Measurements from ENCODE around the gene CFAP141.

DNA sequence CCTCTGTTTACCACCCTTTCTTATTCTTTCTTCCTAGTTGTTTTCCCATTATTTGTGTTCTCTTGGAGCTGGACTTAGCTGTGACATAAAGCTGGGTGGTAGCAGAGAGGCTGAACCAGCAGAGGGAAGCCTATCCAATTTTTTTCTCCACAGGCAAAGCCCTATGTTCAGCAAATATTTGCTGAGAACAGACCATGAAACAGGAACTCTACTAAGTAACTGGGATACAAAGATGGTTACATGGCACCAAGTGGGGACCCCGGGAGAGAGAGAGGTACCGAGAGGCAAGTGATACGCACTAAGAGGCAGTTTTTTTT is 6.6 kb downstream of the CFAP141 start:
- TF ChIP-seq, protein P1, sequence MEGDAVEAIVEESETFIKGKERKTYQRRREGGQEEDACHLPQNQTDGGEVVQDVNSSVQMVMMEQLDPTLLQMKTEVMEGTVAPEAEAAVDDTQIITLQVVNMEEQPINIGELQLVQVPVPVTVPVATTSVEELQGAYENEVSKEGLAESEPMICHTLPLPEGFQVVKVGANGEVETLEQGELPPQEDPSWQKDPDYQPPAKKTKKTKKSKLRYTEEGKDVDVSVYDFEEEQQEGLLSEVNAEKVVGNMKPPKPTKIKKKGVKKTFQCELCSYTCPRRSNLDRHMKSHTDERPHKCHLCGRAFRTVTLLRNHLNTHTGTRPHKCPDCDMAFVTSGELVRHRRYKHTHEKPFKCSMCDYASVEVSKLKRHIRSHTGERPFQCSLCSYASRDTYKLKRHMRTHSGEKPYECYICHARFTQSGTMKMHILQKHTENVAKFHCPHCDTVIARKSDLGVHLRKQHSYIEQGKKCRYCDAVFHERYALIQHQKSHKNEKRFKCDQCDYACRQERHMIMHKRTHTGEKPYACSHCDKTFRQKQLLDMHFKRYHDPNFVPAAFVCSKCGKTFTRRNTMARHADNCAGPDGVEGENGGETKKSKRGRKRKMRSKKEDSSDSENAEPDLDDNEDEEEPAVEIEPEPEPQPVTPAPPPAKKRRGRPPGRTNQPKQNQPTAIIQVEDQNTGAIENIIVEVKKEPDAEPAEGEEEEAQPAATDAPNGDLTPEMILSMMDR (IDR thresholded peaks at IDR 0.05) = no peak
- no peak for TF ChIP-seq POLR2A (IDR thresholded peaks at IDR 0.05)
- TF ChIP-seq POLR2AphosphoS5 (IDR thresholded peaks at IDR 0.05) = no peak
- no peak for TF ChIP-seq EP300 (IDR thresholded peaks at IDR 0.05)

Measured in suprapubic skin (tissue), 4 donors.